Caco-2 (cell line): ENCODE measurements around the gene TTC33. TPM values are rescaled to one million over a fixed set of nuclear protein-coding genes. Genes with fewer than 3 reads are reported as not detected.
"Not testable (repeated sequence)": the region's sequence is repeated elsewhere in the genome, so short reads cannot be mapped to it uniquely, and the experiment has no call there.

Experiments used
- BruUV-seq: library from RNA; stranded (reverse); fragments of 400-500 nt; replicated peaks from 2 replicates; lab custom pipeline; 2021; lab: Mats Ljungman, UMichigan
- CTCF ChIA-PET: fragments of 300-600 bp; sonication (Branson Sonifier 250); formaldehyde crosslinking; loops from one replicate; lab custom pipeline; 2022; ENCODE audit warnings: antibody characterized with exemption; lab: Charles Lee
- POLR2A ChIA-PET: fragments of 300-600 bp; sonication (Branson Sonifier 250); formaldehyde crosslinking; loops from one replicate; lab custom pipeline; 2022; ENCODE audit warnings: antibody characterized with exemption; lab: Charles Lee
- DNase-seq, 2 experiments: peaks; one replicate each; pipeline versions ENCODE4 v3.0.0 to v3.0.0-alpha.2; 2020 to 2022
- H3K27me3 ChIP-seq: replicated peaks from 2 replicates; pipeline ENCODE4 v1.6.0; 2011; ENCODE audit warnings: low read length; ENCODE audit not compliant: control insufficient read depth, insufficient read depth
- H3K36me3 ChIP-seq: 2 replicates; pipeline ENCODE4 v1.5.1; 2011; ENCODE audit warnings: low read length; ENCODE audit not compliant: control insufficient read depth, insufficient read depth
- H3K4me1 ChIP-seq: fragments of 250-450 bp; sonication (Bioruptor Pico); 2 replicates; pipeline ENCODE4 v1.5.1; 2020; ENCODE audit warnings: mild to moderate bottlenecking
- H3K4me3 ChIP-seq: 2 replicates; pipeline ENCODE4 v1.5.1; 2011; ENCODE audit warnings: low read depth, mild to moderate bottlenecking, control low read depth, low read length
- H3K9me3 ChIP-seq: fragments of 250-450 bp; sonication (Bioruptor Pico); 2 replicates; pipeline ENCODE4 v1.5.1; 2020; ENCODE audit warnings: mild to moderate bottlenecking, moderate library complexity
- H3K27ac Mint-ChIP-seq: one replicate; pipeline ENCODE4 v1.8.0; 2022; ENCODE audit warnings: mixed read lengths; ENCODE audit not compliant: unreplicated experiment
- H3K27me3 Mint-ChIP-seq: one replicate; pipeline ENCODE4 v1.8.0; 2022; ENCODE audit warnings: mixed read lengths; ENCODE audit not compliant: insufficient read depth, unreplicated experiment
- H3K36me3 Mint-ChIP-seq: one replicate; pipeline ENCODE4 v1.8.0; 2022; ENCODE audit warnings: mild to moderate bottlenecking, mixed read lengths; ENCODE audit not compliant: insufficient read depth, unreplicated experiment
- H3K4me1 Mint-ChIP-seq: one replicate; pipeline ENCODE4 v1.8.0; 2022; ENCODE audit warnings: low read depth, mixed read lengths; ENCODE audit not compliant: unreplicated experiment
- H3K4me3 Mint-ChIP-seq: one replicate; pipeline ENCODE4 v1.8.0; 2022; ENCODE audit warnings: mild to moderate bottlenecking, moderate library complexity, mixed read lengths; ENCODE audit not compliant: unreplicated experiment
- H3K9me3 Mint-ChIP-seq: one replicate; pipeline ENCODE4 v1.8.0; 2022; ENCODE audit warnings: mixed read lengths; ENCODE audit not compliant: unreplicated experiment
- CTCF ChIP-seq, 2 experiments: fragments of 200-600 bp in 1 of 2; IDR thresholded peaks; 1 replicate in 1 of 2; 2 replicates in 1 of 2; pipeline versions ENCODE4 v1.5.1 to v1.8.0; 2011 to 2022; ENCODE audit warnings: antibody characterized with exemption in 1 of 2, control low read depth in 1 of 2, inconsistent platforms in 1 of 2, low read depth in 1 of 2, low read length in 1 of 2, mild to moderate bottlenecking in 1 of 2, moderate library complexity in 1 of 2; ENCODE audit not compliant: insufficient read depth in 1 of 2, severe bottlenecking in 1 of 2, unreplicated experiment in 1 of 2
- intact Hi-C: fragments of 100-400 bp; cut with micrococcal nuclease; formaldehyde crosslinking; loops from one replicate; pipeline ENCODE4 v1.10.0; 2022; ENCODE audit not compliant: unreplicated experiment
- total RNA-seq: library from RNA; stranded (reverse); gene quantifications from 2 replicates; pipeline ENCODE4 v1.2.3, GENCODE V29; 2022

Gene TTC33
- total RNA-seq, 1 experiment from 2014 or later, result 8.6 TPM

- no peaks in the 10 kb centered on the region for H3K27me3 ChIP-seq
- peaks cover 8% of the 10 kb centered on the region; the same call in 1 of the 2 replicates for H3K9me3 ChIP-seq
- CTCF ChIA-PET, result interaction anchor here (1.1 kb wide), 1 partner anchor 10 kb away, joined by 3 read pairs; the partner anchor contains the start of gene PRKAA1
- no peak for TF ChIP-seq CTCF (IDR thresholded peaks at IDR 0.05; ENCODE audit: insufficient read depth in 1 of 2, low read depth in 1 of 2, low read length in 1 of 2, severe bottlenecking in 1 of 2, unreplicated experiment in 1 of 2)
- no peak for DNase-seq
- H3K4me3 Mint-ChIP-seq, result no peak overlapping the region
- H3K4me1 Mint-ChIP-seq, result peaks cover 34% of the 10 kb centered on the region
- intact Hi-C loops, result no loop called here
- H3K4me1 ChIP-seq, result peaks cover 46% of the 10 kb centered on the region
- H3K27me3 Mint-ChIP-seq, result no peaks in the 10 kb centered on the region
- no peak overlapping the region for H3K27ac Mint-ChIP-seq
- POLR2A ChIA-PET, result no interaction called here
- H3K36me3 ChIP-seq, result no peaks in the 10 kb centered on the region
- peaks cover 35% of the 10 kb centered on the region for H3K36me3 Mint-ChIP-seq
- peaks cover 16% of the 10 kb centered on the region for H3K9me3 Mint-ChIP-seq
- H3K4me3 ChIP-seq, result no peak overlapping the region
- BruUV-seq, result no TSS peak
These were observed 32.2 kb upstream of the TTC33 start for GRCh38 chr5:40787986-40788385.

GRCh38 chr5:40786664-40787063 is 30.9 kb upstream of the TTC33 start:
- Mint-ChIP-seq H3K36me3 (peaks cover 35% of the 10 kb centered on the region), H3K9me3 (peaks cover 16% of the 10 kb centered on the region), H3K4me1 (peaks cover 43% of the 10 kb centered on the region)
- DNase-seq, POLR2A ChIA-PET, CTCF ChIA-PET, BruUV-seq, H3K27ac Mint-ChIP-seq, H3K4me3 Mint-ChIP-seq, H3K4me3 ChIP-seq, H3K27me3 Mint-ChIP-seq, H3K9me3 ChIP-seq, H3K36me3 ChIP-seq, intact Hi-C loops, H3K27me3 ChIP-seq: not testable (repeated sequence)
- peaks cover 50% of the 10 kb centered on the region for H3K4me1 ChIP-seq

- no TSS peak for BruUV-seq
- intact Hi-C loops, result loop anchor here (1.0 to 2.0 kb wide), 3 partner anchors 13 to 742 kb away; partner anchors contain the start of genes PRKAA1 and TTC33
- ChIA-PET POLR2A (no interaction called here), CTCF (interaction anchor here (0.6 to 1.3 kb wide), 2 partner anchors 13 to 30 kb away, joined by 3 to 4 read pairs; no protein-coding TSS in a partner anchor)
- H3K36me3 Mint-ChIP-seq, result peaks cover 35% of the 10 kb centered on the region
- peaks cover 37% of the 10 kb centered on the region for H3K4me1 Mint-ChIP-seq
- DNase-seq, result no peak
- peak overlapping the region; percentile 61 for H3K4me3 Mint-ChIP-seq
- Histone ChIP-seq H3K4me3 (no peak overlapping the region), H3K27me3 (no peaks in the 10 kb centered on the region), H3K4me1 (peaks cover 44% of the 10 kb centered on the region), H3K9me3 (peaks cover 8% of the 10 kb centered on the region; the same call in 1 of the 2 replicates), H3K36me3 (0 out of 2 replicates have a peak, but pooled peaks cover 1% of the 10 kb centered on the region)
- H3K27me3 Mint-ChIP-seq, result no peaks in the 10 kb centered on the region
- H3K9me3 Mint-ChIP-seq, result peaks cover 16% of the 10 kb centered on the region
- no peak for TF ChIP-seq CTCF (IDR thresholded peaks at IDR 0.05; ENCODE audit: insufficient read depth in 1 of 2, low read depth in 1 of 2, low read length in 1 of 2, severe bottlenecking in 1 of 2, unreplicated experiment in 1 of 2)
- peak overlapping the region; percentile 67 for H3K27ac Mint-ChIP-seq
These were observed 29.2 kb upstream of the TTC33 start for GRCh38 chr5:40784916-40785315.
